LNCaP clone FGC (cell line): ENCODE data around the gene SLC19A3.

Source experiments
- DNase-seq: peaks from one replicate; pipeline ENCODE4 v3.0.0-alpha.2; 2011; ENCODE audit warnings: low read depth
- H3K4me3 ChIP-seq: 2 replicates; pipeline ENCODE4 v1.5.1; 2011; ENCODE audit warnings: mild to moderate bottlenecking, low read depth, low read length, control low read depth
- CTCF ChIP-seq: IDR thresholded peaks from 2 replicates; pipeline ENCODE4 v1.5.1; 2012; ENCODE audit warnings: mild to moderate bottlenecking; ENCODE audit not compliant: control insufficient read depth, insufficient read depth; ENCODE audit errors: extremely low read depth

SLC19A3 gene

GRCh38 chr2:227719641-227720040, 1.8 kb upstream of the SLC19A3 start:
- H3K4me3 ChIP-seq, result no peak overlapping the region
- no peak for DNase-seq
- TF ChIP-seq CTCF, result no peak

GRCh38 chr2:227716501-227716900, 1.3 kb downstream of the SLC19A3 start:
- DNase-seq, result no peak
- no peak overlapping the region for H3K4me3 ChIP-seq
- no peak for TF ChIP-seq CTCF

GRCh38 chr2:227713291-227713690, 4.5 kb downstream of the SLC19A3 start:
- DNase-seq, result no peak
- TF ChIP-seq CTCF, result no peak
- no peak overlapping the region for H3K4me3 ChIP-seq

GRCh38 chr2:227710986-227711385, 6.8 kb downstream of the SLC19A3 start:
- H3K4me3 ChIP-seq, result no peak overlapping the region
- DNase-seq, result no peak
- TF ChIP-seq CTCF, result no peak

GRCh38 chr2:227707390-227707789, 10.4 kb downstream of the SLC19A3 start:
- DNase-seq, result no peak
- H3K4me3 ChIP-seq, result no peak overlapping the region
- TF ChIP-seq CTCF, result no peak

GRCh38 chr2:227706859-227707258, 11.0 kb downstream of the SLC19A3 start:
- no peak for TF ChIP-seq CTCF
- no peak overlapping the region for H3K4me3 ChIP-seq
- DNase-seq, result no peak

- no peak overlapping the region for H3K4me3 ChIP-seq
- no peak for DNase-seq
- TF ChIP-seq CTCF, result no peak
These were observed 13.9 kb downstream of the SLC19A3 start for GRCh38 chr2:227703961-227704360.
